Keratinocyte (primary cell): ENCODE results near the gene PNPLA8. TPM values are rescaled to one million over a fixed set of nuclear protein-coding genes. Genes with fewer than 3 reads are reported as not detected.

Experiments used
- DNase-seq: peaks from one replicate; pipeline ENCODE4 v3.0.0-alpha.2; 2011; ENCODE audit warnings: low read depth, missing footprints, low spot score
- FAIRE-seq: peaks from 2 replicates; lab custom pipeline; 2011; peaks lifted over from hg19 to GRCh38; lab: Jason Lieb, UNC
- H2AFZ ChIP-seq: 2 replicates; pipeline ENCODE4 v1.6.0; 2012; ENCODE audit warnings: low read length, control low read depth, inconsistent platforms; ENCODE audit not compliant: control insufficient read depth
- H3K27ac ChIP-seq: 2 replicates; pipeline ENCODE4 v1.5.1; 2011; ENCODE audit warnings: low read length; ENCODE audit not compliant: control insufficient read depth, insufficient read depth
- H3K27me3 ChIP-seq: 3 replicates; pipeline ENCODE4 v1.6.0; 2011; ENCODE audit warnings: low read length; ENCODE audit not compliant: control insufficient read depth, insufficient read depth; ENCODE audit errors: extremely low read depth
- H3K36me3 ChIP-seq, 2 experiments: 2 replicates in 1 of 2; 3 replicates in 1 of 2; pipeline ENCODE4 v1.5.1; 2011; ENCODE audit warnings: low read length in 2 of 2, mild to moderate bottlenecking in 1 of 2; ENCODE audit not compliant: control insufficient read depth in 2 of 2, insufficient read depth in 2 of 2; ENCODE audit errors: extremely low read depth in 1 of 2
- H3K4me1 ChIP-seq: 3 replicates; pipeline ENCODE4 v1.5.1; 2011; ENCODE audit warnings: low read length; ENCODE audit not compliant: control insufficient read depth, insufficient read depth; ENCODE audit errors: extremely low read depth
- H3K4me2 ChIP-seq: 3 replicates; pipeline ENCODE4 v1.6.0; 2011; ENCODE audit warnings: low read depth, low read length; ENCODE audit not compliant: control insufficient read depth, insufficient read depth; ENCODE audit errors: extremely low read depth
- H3K4me3 ChIP-seq, 3 experiments: fragments of 200-600 bp in 1 of 3; sonication (generic) in 1 of 3; 2 replicates in 2 of 3; 3 replicates in 1 of 3; pipeline ENCODE4 v1.5.1; 2011 to 2016; ENCODE audit warnings: low read length in 3 of 3, mild to moderate bottlenecking in 3 of 3, control low read depth in 2 of 3, inconsistent platforms in 1 of 3, low read depth in 1 of 3, mixed read lengths in 1 of 3, mixed run types in 1 of 3, moderate library complexity in 1 of 3; ENCODE audit not compliant: control insufficient read depth in 2 of 3, insufficient read depth in 2 of 3; ENCODE audit errors: extremely low read depth in 1 of 3
- H3K79me2 ChIP-seq: 2 replicates; pipeline ENCODE4 v1.6.0; 2012; ENCODE audit warnings: low read length; ENCODE audit not compliant: control insufficient read depth, insufficient read depth
- H3K9ac ChIP-seq: 3 replicates; pipeline ENCODE4 v1.6.0; 2011; ENCODE audit warnings: low read length; ENCODE audit not compliant: control insufficient read depth, insufficient read depth; ENCODE audit errors: extremely low read depth
- H3K9me1 ChIP-seq: 3 replicates; pipeline ENCODE4 v1.6.0; 2011; ENCODE audit warnings: low read length; ENCODE audit not compliant: control insufficient read depth, insufficient read depth; ENCODE audit errors: extremely low read depth
- H3K9me3 ChIP-seq: 2 replicates; pipeline ENCODE4 v1.5.1; 2012; ENCODE audit warnings: low read depth, low read length; ENCODE audit not compliant: control insufficient read depth
- H4K20me1 ChIP-seq: 3 replicates; pipeline ENCODE4 v1.6.0; 2011; ENCODE audit warnings: low read length; ENCODE audit not compliant: control insufficient read depth, insufficient read depth; ENCODE audit errors: extremely low read depth
- EZH2 ChIP-seq: IDR thresholded peaks from one replicate; pipeline ENCODE4 v1.6.1; 2012; ENCODE audit warnings: inconsistent platforms, mild to moderate bottlenecking, low read length, moderate library complexity
- dilution Hi-C: fragments of 300-500 bp; cut with MboI; formaldehyde crosslinking; loops from one replicate; pipeline ENCODE4 v1.7.0; 2020; ENCODE audit warnings: low sequenced_read_pairs; ENCODE audit not compliant: extremely low pct_ligation_motif_present
- polyA plus RNA-seq, 5 experiments: library from polyadenylated mRNA; depleted of rRNA in 3 of 5; stranded (reverse) in 3 of 5; stranded (forward) in 1 of 5; unstranded in 1 of 5; fragments of >200 nt; gene quantifications; 1 replicate in 1 of 5; 2 replicates in 3 of 5; 3 replicates in 1 of 5; pipeline versions ENCODE4 v1.2.1 to v1.2.3, GENCODE V29; 2011 to 2012; ENCODE audit warnings: missing spikeins in 2 of 5, low read depth in 1 of 5, low replicate concordance in 1 of 5
- TF ChIP-seq, protein P1 (sequence below), 3 experiments: IDR thresholded peaks in 1 of 3; conservative IDR thresholded peaks in 1 of 3; optimal IDR thresholded peaks in 1 of 3; 2 replicates in 2 of 3; 3 replicates in 1 of 3; pipeline versions ENCODE3 to v1.5.1; 2011; ENCODE audit warnings: low read length in 3 of 3, mild to moderate bottlenecking in 3 of 3, moderate library complexity in 2 of 3, control low read depth in 1 of 3, inconsistent platforms in 1 of 3; ENCODE audit not compliant: insufficient read depth in 2 of 3; ENCODE audit errors: extremely low read depth in 1 of 3

PNPLA8 gene
- polyA plus RNA-seq, 1 donor (not counting 4 experiments of a cell fraction or from before 2014, with no cell fraction given) = 23.1 TPM

DNA sequence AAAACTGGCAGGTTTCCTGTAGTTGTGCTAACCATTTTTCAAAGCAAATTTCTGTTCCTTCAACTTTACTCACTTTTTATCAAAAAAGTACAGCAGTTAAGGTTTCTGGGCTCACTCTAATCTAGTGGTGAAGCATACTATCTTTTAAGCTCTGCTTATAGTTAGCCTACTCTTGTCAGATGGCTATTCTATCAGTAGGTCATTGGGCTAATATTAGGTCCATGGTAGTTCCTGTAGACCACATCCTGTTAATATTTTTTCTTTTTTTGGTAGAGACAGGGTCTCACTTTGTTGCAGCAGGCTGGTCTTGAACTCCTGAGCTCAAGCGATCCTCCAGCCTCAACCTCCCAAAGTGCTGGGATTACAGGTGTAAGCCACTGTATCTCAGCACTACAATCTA is 41.8 kb downstream of the PNPLA8 start:
- no peak for FAIRE-seq
- dilution Hi-C loops = loop anchor here (25.0 kb wide), 1 partner anchor 297 kb away; no protein-coding TSS in a partner anchor

DNA sequence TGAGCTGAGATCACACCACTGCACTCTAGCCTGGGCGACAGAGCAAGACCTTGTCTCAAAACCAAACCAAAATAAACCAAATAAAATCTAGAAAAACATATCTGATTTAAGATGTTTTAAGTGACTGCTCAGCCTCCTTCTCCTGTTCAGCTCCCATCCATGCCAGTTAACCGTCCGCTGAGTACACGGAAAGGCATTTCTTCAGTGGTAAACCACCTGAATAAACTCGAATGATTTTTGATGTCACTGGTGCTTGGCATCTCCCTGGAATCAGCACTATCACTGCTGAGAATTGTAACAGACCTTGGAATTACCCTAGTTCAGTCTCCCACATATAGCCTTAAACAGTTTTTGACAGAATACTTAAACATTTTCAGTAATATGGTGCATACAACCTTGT is 45.6 kb downstream of the PNPLA8 start:
- Histone ChIP-seq H3K27me3 (no peaks in the 10 kb centered on the region), H3K4me2 (no peak overlapping the region), H3K9me1 (no peaks in the 10 kb centered on the region), H3K4me1 (no peaks in the 10 kb centered on the region), H3K27ac (no peak overlapping the region), H4K20me1 (no peaks in the 10 kb centered on the region), H3K79me2 (no peaks in the 10 kb centered on the region), H2AFZ (no peak overlapping the region), H3K9me3 (no peaks in the 10 kb centered on the region), H3K9ac (no peak overlapping the region), H3K4me3 (no peak overlapping the region), H3K36me3 (peaks cover 0 to 6% of the 10 kb centered on the region in 2 experiments)
- no peak for FAIRE-seq
- no peak for DNase-seq
- no peak for TF ChIP-seq EZH2
- TF ChIP-seq, protein P1, sequence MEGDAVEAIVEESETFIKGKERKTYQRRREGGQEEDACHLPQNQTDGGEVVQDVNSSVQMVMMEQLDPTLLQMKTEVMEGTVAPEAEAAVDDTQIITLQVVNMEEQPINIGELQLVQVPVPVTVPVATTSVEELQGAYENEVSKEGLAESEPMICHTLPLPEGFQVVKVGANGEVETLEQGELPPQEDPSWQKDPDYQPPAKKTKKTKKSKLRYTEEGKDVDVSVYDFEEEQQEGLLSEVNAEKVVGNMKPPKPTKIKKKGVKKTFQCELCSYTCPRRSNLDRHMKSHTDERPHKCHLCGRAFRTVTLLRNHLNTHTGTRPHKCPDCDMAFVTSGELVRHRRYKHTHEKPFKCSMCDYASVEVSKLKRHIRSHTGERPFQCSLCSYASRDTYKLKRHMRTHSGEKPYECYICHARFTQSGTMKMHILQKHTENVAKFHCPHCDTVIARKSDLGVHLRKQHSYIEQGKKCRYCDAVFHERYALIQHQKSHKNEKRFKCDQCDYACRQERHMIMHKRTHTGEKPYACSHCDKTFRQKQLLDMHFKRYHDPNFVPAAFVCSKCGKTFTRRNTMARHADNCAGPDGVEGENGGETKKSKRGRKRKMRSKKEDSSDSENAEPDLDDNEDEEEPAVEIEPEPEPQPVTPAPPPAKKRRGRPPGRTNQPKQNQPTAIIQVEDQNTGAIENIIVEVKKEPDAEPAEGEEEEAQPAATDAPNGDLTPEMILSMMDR (optimal IDR thresholded peaks at IDR 0.05 in 1 of 3, IDR thresholded peaks at IDR 0.05 in 1 of 3, conservative IDR thresholded peaks at IDR 0.05 in 1 of 3; ENCODE audit: extremely low read depth in 1 of 3, insufficient read depth in 2 of 3, low read length in 3 of 3) = no peak
- dilution Hi-C loops = loop anchor here (25.0 kb wide), 1 partner anchor 293 kb away; no protein-coding TSS in a partner anchor

More for the DNA sequence above, 41.8 kb downstream of the PNPLA8 start:
- no peak overlapping the region for H3K4me2 ChIP-seq
- no peak overlapping the region for H3K9ac ChIP-seq
- no peaks in the 10 kb centered on the region for H3K9me1 ChIP-seq
- H4K20me1 ChIP-seq = no peaks in the 10 kb centered on the region
- no peaks in the 10 kb centered on the region for H3K4me1 ChIP-seq
- no peak overlapping the region for H3K27ac ChIP-seq
- no peaks in the 10 kb centered on the region for H3K79me2 ChIP-seq
- DNase-seq = no peak
- H3K27me3 ChIP-seq = no peaks in the 10 kb centered on the region
- H2AFZ ChIP-seq = no peak overlapping the region
- no peak overlapping the region for H3K4me3 ChIP-seq
- no peak for TF ChIP-seq EZH2
- no peaks in the 10 kb centered on the region for H3K9me3 ChIP-seq
- H3K36me3 ChIP-seq = peaks cover 0 to 2% of the 10 kb centered on the region in 2 experiments

DNA sequence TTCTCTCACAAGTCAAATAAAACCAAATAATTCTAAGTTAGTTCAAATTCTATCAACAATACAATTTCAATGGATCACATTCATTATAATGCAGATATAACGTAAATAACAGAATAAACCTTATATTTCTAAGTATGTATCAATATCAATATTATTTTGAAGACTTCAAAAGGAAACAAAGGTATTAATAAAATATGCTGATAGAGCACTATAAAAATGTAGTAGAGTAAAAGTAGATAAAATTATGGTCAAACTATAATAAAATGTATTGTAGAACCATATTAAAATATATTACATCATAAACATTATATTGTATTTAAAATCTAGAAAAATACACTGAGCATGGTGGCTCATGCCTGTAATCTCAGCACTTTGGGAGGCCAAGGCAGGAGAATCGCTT is 46.2 kb downstream of the PNPLA8 start:
- H2AFZ ChIP-seq = no peak overlapping the region
- FAIRE-seq (no peak), DNase-seq (no peak)
- no peak overlapping the region for H3K27ac ChIP-seq
- no peaks in the 10 kb centered on the region for H3K79me2 ChIP-seq
- dilution Hi-C loops = loop anchor here (25.0 kb wide), 1 partner anchor 292 kb away; no protein-coding TSS in a partner anchor
- H3K4me3 ChIP-seq = no peak overlapping the region
- H3K4me2 ChIP-seq = no peak overlapping the region
- H3K9me3 ChIP-seq = no peaks in the 10 kb centered on the region
- peaks cover 0 to 6% of the 10 kb centered on the region in 2 experiments for H3K36me3 ChIP-seq
- H3K4me1 ChIP-seq = no peaks in the 10 kb centered on the region
- H3K9ac ChIP-seq = no peak overlapping the region
- no peaks in the 10 kb centered on the region for H3K27me3 ChIP-seq
- TF ChIP-seq, protein P1 (optimal IDR thresholded peaks at IDR 0.05 in 1 of 3, IDR thresholded peaks at IDR 0.05 in 1 of 3, conservative IDR thresholded peaks at IDR 0.05 in 1 of 3; ENCODE audit: extremely low read depth in 1 of 3, insufficient read depth in 2 of 3, low read length in 3 of 3) = no peak
- TF ChIP-seq EZH2 = no peak
- H3K9me1 ChIP-seq = no peaks in the 10 kb centered on the region
- H4K20me1 ChIP-seq = no peaks in the 10 kb centered on the region
